GM21717 (cell line): ENCODE data around the gene ARVCF.

Experiments
- ATAC-seq: cut with Tn5 transposase; IDR thresholded peaks from one replicate; pipeline ENCODE4 v1.9.1; 2021; ENCODE audit warnings: mild to moderate bottlenecking, moderate library complexity; ENCODE audit not compliant: unreplicated experiment

Gene ARVCF

DNA sequence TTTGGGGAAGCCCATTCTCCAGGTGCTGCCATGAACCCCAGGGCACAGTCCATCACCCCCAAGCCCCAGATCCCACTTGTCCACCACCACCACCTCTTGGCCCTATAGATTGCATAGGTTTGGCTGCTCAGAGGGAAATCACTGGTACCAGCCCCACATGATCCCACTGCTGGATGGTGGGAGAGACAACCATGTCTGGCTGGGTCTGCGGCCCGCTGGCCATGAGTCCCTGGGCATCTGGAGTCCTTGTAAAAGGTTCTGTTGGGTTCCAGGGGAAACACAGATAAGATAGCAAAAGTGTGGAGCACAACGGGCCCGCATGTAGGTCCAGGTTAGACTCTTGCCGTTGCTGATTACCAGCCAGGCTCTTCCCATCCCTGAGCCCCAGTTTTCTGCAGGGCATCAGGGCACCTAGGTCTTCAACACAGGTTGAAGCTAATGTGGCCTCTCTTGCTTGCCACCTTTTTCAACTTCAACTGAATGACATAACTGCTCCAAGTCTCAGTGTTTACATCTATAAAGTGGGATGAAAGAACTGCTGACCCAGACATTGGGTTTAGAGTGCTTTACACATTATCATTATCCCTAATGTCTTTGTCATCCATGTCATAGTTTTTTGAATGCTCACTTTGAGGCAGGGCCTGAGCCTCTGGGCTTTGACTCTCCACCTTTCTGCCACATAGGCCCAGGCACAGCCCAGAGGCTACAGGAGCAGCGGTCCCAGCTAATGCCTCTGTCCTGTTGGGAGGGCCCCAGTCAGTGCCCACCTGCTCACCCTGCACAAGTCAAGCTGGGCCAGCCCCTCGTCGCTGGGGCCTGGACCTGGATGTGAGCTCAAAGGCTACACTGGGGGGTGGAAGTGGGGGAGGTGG is 3.3 kb upstream of the ARVCF start:
- no peak for ATAC-seq

DNA sequence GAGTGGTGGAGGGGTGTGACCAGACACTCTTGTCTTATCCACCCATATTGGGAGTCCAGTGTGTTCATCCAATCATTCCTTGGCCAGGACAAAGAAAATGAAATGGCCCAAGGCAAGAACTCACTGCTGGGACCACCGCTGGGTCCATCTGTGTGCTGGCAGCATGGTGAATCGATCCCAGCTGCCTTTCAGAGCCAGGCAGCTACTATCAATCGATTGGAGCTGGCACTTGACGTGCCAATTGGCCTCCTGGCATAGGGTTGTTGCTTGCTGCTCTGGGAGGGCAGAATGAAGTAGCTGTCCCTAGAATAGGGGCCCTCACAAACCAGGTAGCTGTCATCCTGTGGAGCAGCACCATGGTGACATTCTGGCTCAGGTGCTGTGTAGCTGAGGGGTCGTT is 1.4 kb upstream of the ARVCF start:
- ATAC-seq = no peak

DNA sequence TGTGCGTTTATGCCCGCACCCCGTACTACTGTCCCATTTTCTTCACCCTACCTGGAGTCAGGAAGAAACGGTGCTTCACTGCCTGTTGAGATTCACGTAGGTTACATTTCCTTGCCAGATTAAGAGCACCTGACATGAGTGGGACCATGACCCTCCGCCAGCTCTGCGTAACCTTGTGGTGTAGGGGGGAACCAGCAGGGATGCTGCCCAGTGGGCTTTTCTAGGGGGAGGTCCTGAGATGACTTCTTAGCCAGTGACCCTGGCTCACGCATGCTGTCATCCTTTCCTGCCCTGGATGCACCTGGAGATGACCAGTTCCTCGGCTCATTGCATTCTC is 967 bp upstream of the ARVCF start:
- no peak for ATAC-seq

DNA sequence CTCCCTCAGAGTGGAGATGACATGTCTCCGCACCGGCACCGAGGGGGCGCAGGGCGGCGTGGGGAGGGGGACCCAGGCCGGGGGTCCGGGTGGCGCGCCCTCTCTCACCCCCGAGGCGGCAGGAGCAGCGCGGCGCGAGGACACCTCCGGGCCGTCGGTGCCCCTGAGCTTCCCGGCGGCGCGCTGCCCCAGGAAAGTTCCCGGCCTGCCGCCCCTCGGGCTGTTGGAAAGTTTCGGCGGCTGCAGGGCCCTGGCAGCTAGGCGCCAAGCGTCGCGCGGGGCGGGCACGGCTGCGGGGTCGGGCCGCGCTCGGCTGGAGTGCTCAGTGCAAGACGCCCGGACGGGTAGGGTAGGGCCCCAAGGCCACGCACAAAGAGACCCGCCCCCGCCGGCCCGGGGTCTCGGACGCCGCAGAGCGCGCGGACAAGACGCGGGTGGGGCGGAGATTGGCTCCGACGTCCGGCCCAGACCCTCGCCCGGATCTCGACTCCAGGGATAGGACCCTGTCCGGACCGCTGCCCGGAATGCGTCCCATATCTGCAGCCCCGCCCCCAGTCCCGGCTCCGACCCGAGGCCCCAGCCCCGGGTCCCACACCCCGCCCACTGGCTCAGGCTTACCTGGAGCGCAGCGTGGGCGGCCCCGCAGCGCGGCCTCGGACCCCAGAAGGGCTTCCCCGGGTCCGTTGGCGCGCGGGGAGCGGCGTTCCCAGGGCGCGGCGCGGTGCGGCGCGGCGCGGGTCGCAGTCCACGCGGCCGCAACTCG is 471 bp downstream of the ARVCF start:
- ATAC-seq = no peak

DNA sequence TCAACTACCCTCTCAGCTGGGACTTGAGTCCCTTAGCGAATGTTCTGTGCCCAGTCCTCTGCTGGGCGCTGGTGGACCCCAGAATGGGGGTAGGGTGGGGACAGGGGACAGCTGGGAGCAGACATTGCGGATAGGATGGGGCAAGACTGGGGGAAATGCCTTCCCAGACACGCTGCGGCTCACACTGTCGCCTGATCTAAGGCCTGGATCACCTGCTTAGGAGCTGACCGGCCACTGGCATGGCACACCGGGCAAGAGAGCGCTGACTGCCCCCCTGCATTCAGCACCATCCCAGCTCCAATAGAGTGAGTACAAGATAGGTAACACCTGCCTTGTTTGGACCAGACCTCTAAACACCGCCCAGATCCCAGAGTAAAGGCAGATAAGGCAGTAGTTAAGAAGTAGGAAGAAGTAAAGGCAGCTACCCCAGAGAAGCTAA is 1.4 kb downstream of the ARVCF start:
- no peak for ATAC-seq

DNA sequence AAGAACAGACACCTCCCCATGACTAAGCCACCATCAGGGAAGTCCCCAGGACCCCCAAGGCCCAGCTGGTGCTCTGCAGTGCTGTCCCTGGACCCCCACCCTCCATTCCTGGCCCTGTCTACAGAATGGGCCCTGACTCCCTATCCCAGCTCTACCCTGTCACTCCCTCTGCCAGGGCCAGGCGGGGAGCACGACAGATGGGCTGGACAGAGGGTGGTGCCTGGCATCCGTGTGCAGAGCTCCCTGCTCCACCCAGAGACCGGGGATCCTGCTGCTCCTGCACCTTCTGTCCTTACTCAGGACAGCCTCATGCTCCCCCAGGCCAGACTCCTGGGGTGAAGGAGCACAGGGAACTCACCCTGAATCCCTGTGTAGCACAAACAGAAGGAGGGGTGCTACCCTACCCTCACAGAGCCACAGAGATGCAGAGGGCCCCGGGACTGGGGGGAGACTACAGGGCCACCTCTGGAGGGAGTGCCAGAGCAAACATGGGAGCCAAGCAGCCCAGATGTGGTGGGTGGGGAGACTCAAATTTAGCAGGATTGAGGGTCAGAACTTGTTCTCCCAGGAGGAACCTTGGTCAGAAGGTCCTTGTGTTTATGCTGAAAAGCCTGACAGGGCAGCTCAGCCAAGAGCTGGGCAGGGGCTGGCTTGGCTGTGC is 2.0 kb downstream of the ARVCF start:
- ATAC-seq = no peak

DNA sequence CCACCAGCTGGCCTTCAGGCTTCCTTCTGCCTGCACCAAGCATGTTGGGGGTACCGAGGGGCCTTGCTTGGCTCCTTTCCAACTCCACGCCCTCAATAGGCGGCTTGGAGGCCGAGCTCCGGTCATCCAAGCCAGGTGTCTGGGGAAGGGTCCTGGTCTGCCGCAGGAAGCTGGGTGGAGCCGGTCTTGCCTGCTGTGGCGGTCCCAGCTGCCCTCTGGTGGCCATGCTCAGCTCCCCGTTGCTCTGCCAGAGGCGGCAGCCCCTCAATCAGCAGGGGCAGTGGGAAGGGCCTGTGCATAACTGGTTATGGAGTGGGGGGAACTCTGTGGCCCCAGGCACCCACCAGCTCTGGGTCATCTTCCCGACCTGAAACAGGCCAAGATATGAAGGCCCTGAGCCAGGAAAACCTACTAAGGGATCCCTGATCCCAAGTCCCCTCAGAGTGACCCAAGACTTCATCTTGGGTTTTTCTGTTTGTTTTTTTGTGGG is 3.2 kb downstream of the ARVCF start:
- no peak for ATAC-seq

DNA sequence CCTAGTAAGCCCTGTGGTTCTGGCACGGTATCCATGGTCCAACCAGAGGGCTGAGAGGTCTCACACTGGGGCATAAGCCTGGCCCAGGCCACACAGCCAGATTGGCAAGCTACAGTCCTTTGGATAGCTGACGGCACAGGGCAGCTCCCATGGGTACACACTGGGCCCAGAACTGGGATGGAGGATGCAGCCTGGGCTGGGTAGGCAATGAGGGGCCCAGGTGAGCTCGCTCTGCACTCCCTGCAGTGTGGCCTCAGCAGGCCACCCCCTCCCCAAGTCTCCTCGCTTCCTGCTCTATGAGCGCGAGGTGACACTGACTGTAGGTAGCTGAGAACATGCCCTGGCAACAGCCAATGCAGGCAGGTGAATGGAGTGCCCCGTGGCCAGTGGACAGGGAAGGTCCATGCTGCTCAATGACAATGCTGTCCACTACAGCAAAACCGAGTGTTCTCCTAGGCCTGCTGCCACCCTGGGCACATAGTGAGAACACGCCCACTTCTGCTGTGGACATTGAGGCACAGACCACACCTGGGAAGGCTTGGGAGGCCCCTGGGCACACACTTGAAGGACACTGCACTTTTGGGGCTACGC is 3.8 kb downstream of the ARVCF start:
- no peak for ATAC-seq

DNA sequence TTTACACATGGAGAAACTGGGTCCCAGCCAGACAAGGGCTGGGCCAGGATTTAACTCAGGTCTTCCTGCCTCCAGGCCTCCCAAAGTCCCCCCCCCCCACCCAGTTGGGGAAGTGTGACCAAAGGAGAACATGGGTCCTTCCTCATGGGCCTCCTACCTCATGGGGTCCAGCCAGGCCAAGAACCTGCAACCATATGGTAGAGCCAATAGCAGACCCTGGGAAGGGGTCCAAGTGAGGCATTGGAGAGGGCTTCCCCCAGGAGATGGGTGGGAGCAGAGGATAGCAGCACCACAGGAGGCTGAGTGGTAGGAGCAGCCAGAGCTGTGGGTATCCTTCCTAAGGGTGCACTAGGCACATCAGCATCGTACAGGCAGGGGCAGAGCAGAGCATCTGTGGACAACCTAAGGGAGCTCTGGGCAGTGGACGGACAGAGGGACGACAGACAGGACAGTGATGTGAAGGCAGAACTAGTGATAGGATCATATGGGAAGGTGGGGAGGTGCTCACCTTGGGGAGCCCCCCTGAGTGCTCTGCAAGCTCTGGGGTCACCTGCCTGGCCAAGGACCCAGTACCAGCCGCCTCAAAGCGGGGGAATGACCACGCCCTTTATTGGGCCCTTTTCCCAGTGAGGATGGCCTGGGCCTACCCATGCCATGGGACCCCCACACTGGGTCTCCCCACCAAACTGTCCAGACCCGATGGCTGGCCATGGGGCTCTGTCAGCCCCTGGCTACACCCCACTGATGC is 4.5 kb downstream of the ARVCF start:
- no peak for ATAC-seq

DNA sequence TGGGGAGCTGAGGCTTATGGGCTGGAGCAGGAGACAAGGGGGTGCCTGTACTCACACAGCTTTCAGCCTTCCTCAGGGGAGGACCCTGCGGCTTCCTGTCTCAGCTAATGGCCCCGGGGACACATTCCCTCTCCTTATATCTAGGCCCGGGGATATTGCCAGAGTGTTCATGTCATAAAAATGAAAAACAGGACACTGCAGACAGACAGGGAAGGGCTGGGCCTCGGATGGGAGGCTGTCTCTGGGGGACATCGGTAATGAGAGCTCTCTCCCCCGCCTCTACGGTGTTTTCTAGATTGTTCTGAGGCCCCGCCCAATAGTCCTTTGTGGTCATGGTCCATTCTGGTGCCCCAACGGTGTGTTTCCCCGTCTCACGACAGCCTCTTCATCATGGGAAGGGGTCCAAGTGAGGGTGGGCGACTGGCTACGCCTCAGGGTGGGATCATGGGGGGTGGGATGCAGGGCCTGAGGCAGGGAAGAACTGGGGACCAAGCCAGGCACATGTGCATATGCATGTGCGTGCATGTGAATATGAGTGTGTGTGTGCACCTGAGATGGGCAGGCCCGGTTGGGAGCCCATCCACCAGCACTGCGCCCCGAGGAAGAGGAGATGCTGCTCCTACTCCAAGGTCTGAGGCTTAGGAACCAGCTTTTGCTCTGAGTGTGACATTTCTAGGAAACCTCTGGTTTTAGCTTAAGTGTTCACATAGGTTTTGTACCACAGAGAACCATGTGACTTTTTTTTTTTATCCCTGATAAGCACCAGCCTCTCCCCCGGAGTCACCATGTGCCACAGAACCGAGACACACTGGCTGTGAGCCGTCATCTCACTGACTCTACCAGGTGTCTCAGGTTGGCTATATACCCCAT is 5.3 kb downstream of the ARVCF start:
- no peak for ATAC-seq

DNA sequence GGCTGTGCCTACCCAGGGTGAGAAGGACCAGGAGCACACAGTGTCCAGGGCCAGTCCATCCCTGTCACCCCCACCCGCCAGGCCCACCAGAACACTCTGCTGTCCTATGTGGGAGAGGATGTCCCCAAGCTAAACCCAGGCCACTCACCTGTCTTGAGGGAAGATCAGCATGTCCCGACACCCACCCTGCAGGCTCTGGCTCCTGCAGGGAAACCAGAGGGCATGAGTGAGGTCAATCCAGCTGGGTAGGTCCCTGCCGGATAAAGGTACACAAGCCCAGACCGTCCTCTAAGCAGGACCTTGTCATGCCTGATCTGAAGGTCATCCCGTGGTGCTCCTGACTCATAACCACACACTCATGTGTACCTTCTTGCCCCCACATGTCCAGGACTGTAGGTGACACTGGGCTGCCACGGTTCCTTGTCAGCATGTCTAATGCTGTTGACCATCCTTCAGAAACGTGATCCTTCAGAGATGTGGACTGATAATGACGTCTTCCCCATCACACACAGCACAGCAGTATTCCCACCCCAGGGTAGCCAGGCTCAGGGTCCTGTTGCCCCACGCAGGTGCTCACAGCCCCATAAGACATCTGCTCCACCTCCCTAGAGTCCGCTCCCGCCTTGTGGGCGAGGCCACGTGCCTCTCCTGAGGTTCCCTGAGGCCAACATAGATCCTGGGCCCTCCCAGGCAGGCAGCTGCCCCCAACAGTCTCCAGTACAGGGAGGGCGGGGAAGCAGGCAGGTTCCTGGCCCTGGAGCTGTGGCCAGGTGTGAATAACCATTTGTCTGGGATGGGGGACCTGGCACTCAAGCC is 6.1 kb downstream of the ARVCF start:
- no peak for ATAC-seq

DNA sequence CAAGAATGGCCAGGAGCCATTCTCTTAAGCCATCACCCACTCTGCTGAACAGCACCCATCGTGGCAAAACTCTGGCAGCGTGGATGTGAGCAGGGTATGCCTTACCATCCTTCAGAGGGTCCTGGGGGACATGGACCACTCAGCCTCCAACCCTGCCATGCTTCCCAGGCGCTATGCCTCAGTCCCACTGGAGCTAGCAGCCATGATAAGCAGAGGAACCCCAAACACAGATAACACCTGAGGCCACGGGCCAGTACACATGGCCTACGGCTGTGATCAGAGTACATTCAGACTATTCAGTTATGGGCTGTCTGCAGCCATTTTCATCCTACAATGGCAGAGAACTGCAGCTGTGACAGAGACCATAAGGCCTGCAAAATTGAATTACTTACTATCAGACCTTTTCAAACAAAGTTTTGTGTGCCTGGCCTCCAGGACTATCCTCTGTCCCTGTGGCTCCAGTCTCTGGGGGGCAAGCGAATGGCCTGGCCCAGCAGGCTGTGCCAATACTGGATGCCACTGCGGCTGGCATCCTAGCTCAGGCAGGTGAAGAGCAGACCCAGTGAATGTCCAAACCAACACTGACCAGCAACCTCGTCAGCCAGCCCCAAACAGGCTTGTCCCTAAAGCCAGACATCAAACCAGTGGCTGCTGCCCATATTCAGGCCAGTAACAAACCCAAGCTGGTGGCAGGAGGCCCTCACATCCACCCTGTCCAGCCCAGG is 6.9 kb downstream of the ARVCF start:
- no peak for ATAC-seq

DNA sequence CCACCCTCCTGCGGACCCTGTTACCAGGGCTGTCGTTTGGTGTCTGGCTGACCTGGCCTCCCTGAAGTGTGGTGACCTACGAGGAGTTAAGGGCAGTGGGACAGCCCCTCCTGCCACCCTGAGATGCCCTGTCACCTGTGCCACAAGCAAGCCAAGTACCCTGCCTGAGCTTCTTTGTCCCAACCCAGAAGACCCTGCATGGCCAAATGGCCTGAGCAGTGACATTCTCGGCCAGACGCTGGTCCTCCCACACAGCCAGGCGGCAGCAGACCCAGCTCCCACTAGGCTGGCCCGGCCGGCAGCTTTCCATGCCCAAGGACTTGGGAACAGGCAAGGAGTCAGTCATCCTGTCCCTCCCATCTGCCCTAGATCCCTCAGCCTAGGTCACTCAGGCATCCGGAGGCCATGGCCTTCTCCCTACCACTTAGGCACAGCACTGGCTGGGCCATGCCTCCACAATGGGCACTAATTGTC is 7.6 kb downstream of the ARVCF start:
- no peak for ATAC-seq

DNA sequence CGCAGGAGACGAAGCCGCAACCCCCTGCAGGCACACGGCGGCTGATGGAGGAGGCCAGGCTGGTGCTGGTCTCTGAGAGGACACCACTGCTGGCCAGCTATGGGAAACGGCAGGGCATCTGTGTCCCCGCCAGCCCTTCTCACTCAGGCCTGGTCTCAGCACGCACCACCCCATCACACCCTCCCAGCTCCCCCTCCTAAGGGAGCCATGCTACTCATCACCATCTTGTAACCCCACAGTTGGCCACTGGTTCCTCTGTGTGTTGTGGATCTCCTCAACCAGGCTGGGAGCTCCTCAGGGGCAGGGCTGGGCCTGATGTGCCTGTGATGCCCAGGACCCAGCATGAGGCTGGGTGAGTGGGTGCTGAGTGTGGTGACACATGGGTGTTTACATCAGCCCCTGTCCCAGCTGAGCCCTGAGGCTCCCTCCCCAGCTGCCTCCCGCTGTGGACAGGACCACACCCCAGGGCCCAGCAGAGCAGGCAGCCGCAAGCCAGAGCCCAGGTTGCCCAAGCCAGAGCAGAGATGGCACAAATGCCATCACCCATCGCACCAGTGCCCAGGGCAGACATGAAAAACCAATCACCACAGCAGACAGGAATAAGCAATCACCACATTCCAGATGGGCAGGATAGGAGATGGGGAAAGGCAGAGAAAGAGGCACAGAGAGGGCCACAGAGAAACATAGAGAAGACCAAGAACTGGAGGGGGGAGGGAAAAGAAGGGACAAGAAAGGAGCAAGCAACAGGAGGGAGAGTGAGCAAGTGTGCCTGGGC is 8.2 kb downstream of the ARVCF start:
- ATAC-seq = no peak

DNA sequence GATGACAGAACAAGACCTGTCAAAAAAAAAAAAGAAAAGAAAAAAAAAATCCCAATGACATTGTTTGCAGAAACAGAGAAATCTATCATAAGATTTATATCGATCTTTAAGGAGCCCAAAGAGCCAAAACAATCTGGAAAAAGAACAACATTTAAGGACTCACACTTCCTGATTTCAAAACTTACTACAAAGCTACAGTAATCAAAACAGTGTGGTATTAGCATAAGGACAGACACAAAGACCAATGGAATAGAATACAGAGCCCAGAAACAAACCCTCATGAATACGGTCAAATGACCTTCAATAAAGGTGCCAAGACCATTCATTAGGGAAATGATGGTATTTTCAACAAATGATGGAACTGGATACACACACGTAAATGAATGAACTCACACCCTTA is 12.2 kb downstream of the ARVCF start:
- ATAC-seq = no peak

DNA sequence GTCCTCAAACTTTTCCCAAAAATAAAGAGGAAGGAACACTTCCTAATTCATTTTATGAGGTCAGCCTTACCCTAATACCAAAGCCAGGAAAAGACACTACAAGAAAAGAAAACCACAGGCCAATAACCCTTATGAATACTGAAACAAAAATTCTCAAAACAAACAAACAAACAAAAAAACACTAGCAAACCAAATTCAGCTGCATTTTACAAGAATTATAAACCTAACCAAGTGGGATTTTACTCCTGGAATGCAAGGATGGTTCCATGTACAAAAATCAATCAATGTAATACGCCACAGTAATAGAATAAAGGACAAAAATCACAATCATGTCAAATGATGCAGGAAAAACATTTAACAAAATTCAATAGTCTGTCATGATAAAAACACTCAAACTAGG is 13.3 kb downstream of the ARVCF start:
- ATAC-seq = no peak

DNA sequence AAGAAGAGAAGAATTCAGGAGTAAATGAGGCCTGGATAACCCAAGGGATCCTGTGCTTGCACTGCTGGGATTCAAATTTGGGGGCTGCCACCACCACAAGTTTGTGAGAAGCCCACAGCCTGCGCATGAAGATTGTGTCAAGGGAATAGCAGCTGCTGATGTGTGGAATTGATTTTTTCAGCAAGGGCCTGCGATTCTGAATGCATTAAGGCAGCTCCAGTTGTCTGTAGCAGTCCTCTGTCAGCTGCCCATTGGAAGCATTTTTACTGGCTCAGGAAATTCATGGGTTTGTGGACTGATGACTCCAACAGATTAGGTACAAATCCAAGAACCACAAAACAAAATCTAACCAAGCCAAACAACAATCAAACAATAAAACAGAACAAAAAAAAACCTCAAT is 14.0 kb downstream of the ARVCF start:
- no peak for ATAC-seq
